Tibial nerve (tissue), 4 donors: ENCODE measurements around the gene ADAMTS12. TPM values are rescaled to one million over a fixed set of nuclear protein-coding genes. Genes with fewer than 3 reads are reported as not detected.

Experiments used
- DNase-seq, 2 donors: peaks; one replicate each; pipeline ENCODE4 v3.0.0-alpha.2; 2019; ENCODE audit warnings: low spot score in 2 of 2
- H3K27ac ChIP-seq, 4 donors: fragments of 200-600 bp; sonication (generic) in 3 of 4; one replicate each; pipeline ENCODE4 v1.5.1; 2017 to 2019; ENCODE audit warnings: mild to moderate bottlenecking in 1 of 4
- H3K27me3 ChIP-seq, 2 donors: fragments of 200-600 bp; sonication (generic) in 1 of 2; one replicate each; pipeline versions ENCODE4 v1.5.1 to v1.6.0; 2017 to 2019
- H3K36me3 ChIP-seq, 3 donors: fragments of 200-600 bp; sonication (generic); one replicate each; pipeline ENCODE4 v1.5.1; 2018 to 2019
- H3K4me1 ChIP-seq, 4 donors: fragments of 200-600 bp; sonication (generic) in 3 of 4; one replicate each; pipeline ENCODE4 v1.5.1; 2017 to 2019
- H3K4me3 ChIP-seq, 4 donors: fragments of 200-600 bp; sonication (generic) in 3 of 4; one replicate each; pipeline ENCODE4 v1.5.1; 2017 to 2019; ENCODE audit warnings: mild to moderate bottlenecking in 1 of 4, moderate library complexity in 1 of 4
- H3K9me3 ChIP-seq, 4 donors: fragments of 200-600 bp; sonication (generic) in 3 of 4; one replicate each; pipeline ENCODE4 v1.5.1; 2017 to 2019
- CTCF ChIP-seq, 5 experiments: fragments of 200-600 bp in 3 of 5; fragments of 450-650 bp in 2 of 5; sonication (generic) in 3 of 5; IDR thresholded peaks; one replicate each; pipeline ENCODE4 v1.5.1; 2016 to 2019; ENCODE audit warnings: antibody characterized with exemption in 5 of 5, mild to moderate bottlenecking in 3 of 5, moderate library complexity in 2 of 5
- EP300 ChIP-seq, 2 donors: sonication (generic); formaldehyde crosslinking; IDR thresholded peaks; one replicate each; pipeline ENCODE4 v1.6.1; 2017; ENCODE audit warnings: antibody characterized with exemption in 2 of 2, mild to moderate bottlenecking in 1 of 2
- POLR2A ChIP-seq, 2 donors: fragments of 450-650 bp; IDR thresholded peaks; one replicate each; pipeline ENCODE4 v1.6.1; 2017; ENCODE audit warnings: antibody characterized with exemption in 2 of 2, mild to moderate bottlenecking in 2 of 2, moderate library complexity in 2 of 2
- WGBS, 2 donors: methylation state at CpG; one replicate each; pipeline ENCODE4 v1.1.5; 2018; 5-methylcytosine and 5-hydroxymethylcytosine counted together
- total RNA-seq, 4 donors: library from RNA; depleted of rRNA; stranded (reverse); fragments of >200 nt; gene quantifications; one replicate each; pipeline ENCODE4 v1.1.0, GENCODE V29; 2016

The ADAMTS12 gene
- total RNA-seq, 4 donors from 2014 or later: 7.1 to 10.4 (median 9.7) TPM

DNA sequence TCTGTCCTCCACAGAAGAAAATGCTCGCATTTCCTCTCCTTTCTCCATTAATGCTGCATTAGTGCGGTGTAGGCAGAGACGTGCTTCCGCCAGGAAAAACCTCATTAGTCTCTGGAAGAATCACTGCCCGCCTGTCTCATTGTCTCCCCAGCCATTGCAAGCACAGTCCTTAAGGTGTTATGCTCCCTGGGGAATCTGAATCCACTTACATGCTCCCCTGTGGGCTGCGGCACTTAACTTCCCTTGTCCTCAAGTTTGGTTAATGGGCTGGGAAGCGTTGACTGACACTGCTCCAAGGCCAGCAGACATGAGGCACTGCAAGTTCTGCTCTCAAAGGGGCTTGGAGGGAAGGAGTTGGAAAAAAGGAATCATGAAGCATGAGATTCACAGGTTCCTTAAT is 409.5 kb downstream of the ADAMTS12 start:
- peaks cover 0 to 29% (median 0%) of the 10 kb centered on the region in 3 donors for H3K36me3 ChIP-seq
- WGBS, 2 donors: 83 to 92% methylated on average over 7 of the region's 7 CpGs
- H3K9me3 ChIP-seq: no peaks in the 10 kb centered on the region
- no peak for DNase-seq
- H3K4me1 ChIP-seq: no peaks in the 10 kb centered on the region
- TF ChIP-seq POLR2A (IDR thresholded peaks at IDR 0.05) (no peak), CTCF (IDR thresholded peaks at IDR 0.05) (no peak), EP300 (IDR thresholded peaks at IDR 0.05) (no peak)
- H3K27me3 ChIP-seq: no peaks in the 10 kb centered on the region
- H3K27ac ChIP-seq: no peak overlapping the region
- no peak overlapping the region for H3K4me3 ChIP-seq

- DNase-seq: no peak
- H3K4me3 ChIP-seq: no peak overlapping the region
- no peaks in the 10 kb centered on the region for H3K9me3 ChIP-seq
- no peaks in the 10 kb centered on the region for H3K27me3 ChIP-seq
- 67% methylated on average over 1 of the region's 2 CpGs; no CpG with 5 or more reads in 1 of the 2 donors for WGBS, 2 donors
- H3K27ac ChIP-seq: no peak overlapping the region
- TF ChIP-seq POLR2A (IDR thresholded peaks at IDR 0.05): no peak
- no peak for TF ChIP-seq CTCF (IDR thresholded peaks at IDR 0.05)
- TF ChIP-seq EP300 (IDR thresholded peaks at IDR 0.05): no peak
- H3K4me1 ChIP-seq: no peaks in the 10 kb centered on the region
- peaks cover 0 to 44% (median 0%) of the 10 kb centered on the region in 3 donors for H3K36me3 ChIP-seq
Measured at GRCh38 chr5:33480876-33481275, 410.9 kb downstream of the ADAMTS12 start.

DNA sequence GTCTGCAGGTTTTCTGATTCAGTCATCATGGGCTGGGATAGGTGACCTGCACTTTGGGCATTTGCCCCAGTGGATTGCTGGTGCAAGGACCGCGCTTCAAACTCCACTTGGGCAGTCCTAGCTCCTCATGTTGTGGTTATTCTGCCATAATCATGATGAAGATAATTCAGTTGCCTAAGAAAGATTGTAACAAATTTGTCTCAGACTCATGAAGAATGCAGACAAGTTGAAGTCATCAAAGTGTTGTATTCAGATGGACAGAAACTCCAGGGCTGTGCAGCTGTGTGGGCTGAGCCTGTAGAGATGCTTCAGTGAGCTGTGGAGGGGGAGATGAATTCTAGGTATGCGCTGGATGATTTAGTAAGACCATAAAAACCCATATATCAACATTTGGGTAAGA is 412.5 kb downstream of the ADAMTS12 start:
- Histone ChIP-seq H3K4me3 (no peak overlapping the region), H3K36me3 (peaks cover 0 to 59% (median 0%) of the 10 kb centered on the region in 3 donors), H3K9me3 (no peaks in the 10 kb centered on the region), H3K27ac (no peak overlapping the region), H3K27me3 (no peaks in the 10 kb centered on the region), H3K4me1 (no peaks in the 10 kb centered on the region)
- DNase-seq: no peak
- TF ChIP-seq EP300 (IDR thresholded peaks at IDR 0.05) (no peak), POLR2A (IDR thresholded peaks at IDR 0.05) (no peak), CTCF (IDR thresholded peaks at IDR 0.05) (no peak)
- 92 to 94% methylated on average over 3 of the region's 3 CpGs for WGBS, 2 donors

GRCh38 chr5:33477816-33478215 is 414.0 kb downstream of the ADAMTS12 start:
- H3K36me3 ChIP-seq: peaks cover 0 to 72% (median 0%) of the 10 kb centered on the region in 3 donors
- 92 to 99% methylated on average over 2 of the region's 2 CpGs for WGBS, 2 donors

DNA sequence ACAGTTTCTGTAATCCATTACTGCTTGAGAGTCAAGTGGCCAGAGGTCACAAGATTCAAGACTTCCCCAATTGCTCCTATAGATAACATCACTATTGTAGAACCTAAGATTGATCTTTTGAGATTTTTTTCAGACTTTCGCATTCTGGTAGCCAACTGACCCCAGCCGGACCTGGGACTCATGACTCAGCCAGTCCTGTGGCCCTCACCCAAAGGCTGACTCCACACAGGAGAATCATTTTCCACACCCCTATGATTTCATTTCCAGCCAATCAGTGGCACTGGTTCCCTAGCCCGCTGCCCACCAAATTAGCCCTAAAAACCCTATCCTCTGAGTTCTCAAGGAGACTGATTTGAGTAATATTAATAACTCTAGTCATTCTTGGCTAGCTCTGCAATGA is 414.8 kb downstream of the ADAMTS12 start:
- no peak overlapping the region for H3K4me3 ChIP-seq
- peaks cover 0 to 77% (median 0%) of the 10 kb centered on the region in 3 donors for H3K36me3 ChIP-seq
- DNase-seq: no peak
- no peaks in the 10 kb centered on the region for H3K9me3 ChIP-seq
- H3K27ac ChIP-seq: no peak overlapping the region
- whole genome bisulfite sequencing, 2 donors: 89 to 93% methylated on average over 3 of the region's 3 CpGs
- no peak for TF ChIP-seq EP300 (IDR thresholded peaks at IDR 0.05)
- TF ChIP-seq CTCF (IDR thresholded peaks at IDR 0.05): no peak
- no peak for TF ChIP-seq POLR2A (IDR thresholded peaks at IDR 0.05)
- no peaks in the 10 kb centered on the region for H3K4me1 ChIP-seq
- no peaks in the 10 kb centered on the region for H3K27me3 ChIP-seq

More at GRCh38 chr5:33477816-33478215, 414.0 kb downstream of the ADAMTS12 start:
- Histone ChIP-seq H3K27me3 (no peaks in the 10 kb centered on the region), H3K4me1 (no peaks in the 10 kb centered on the region), H3K4me3 (no peak overlapping the region), H3K27ac (no peak overlapping the region), H3K9me3 (no peaks in the 10 kb centered on the region)
- TF ChIP-seq EP300 (IDR thresholded peaks at IDR 0.05) (no peak), CTCF (IDR thresholded peaks at IDR 0.05) (no peak), POLR2A (IDR thresholded peaks at IDR 0.05) (no peak)
- no peak for DNase-seq
